NCI-H2029 (cell line): ENCODE results near the gene KLRC4.
"Not testable (repeated sequence)": the region's sequence is repeated elsewhere in the genome, so short reads cannot be mapped to it uniquely, and the experiment has no call there.

Source experiments
- DNase-seq: peaks from one replicate; lab custom pipeline; 2025; lab: John Stamatoyannopoulos, UW

KLRC4 gene

GRCh38 chr12:10409392-10409791, at the start of gene KLRC4:
Gene KLRC4, minus strand, starts transcription at chr12:10409757. Its CDS starts 182 bp downstream, at chr12:10409575.
- DNase-seq = peak; percentile 93

- no peak for DNase-seq
Observed at GRCh38 chr12:10457760-10458159, 48.2 kb upstream of the KLRC4 start.

- no peak for DNase-seq
Observed at GRCh38 chr12:10456856-10457255, 47.3 kb upstream of the KLRC4 start.

- no peak for DNase-seq
Observed at GRCh38 chr12:10455766-10456165, 46.2 kb upstream of the KLRC4 start.

- no peak for DNase-seq
Observed at GRCh38 chr12:10454531-10454930, 45.0 kb upstream of the KLRC4 start.

- DNase-seq = no peak
Observed at GRCh38 chr12:10453156-10453555, 43.6 kb upstream of the KLRC4 start, which contains the start of gene KLRC1. Gene KLRC1, minus strand, starts transcription at chr12:10453377. Its CDS starts 2,221 bp downstream, at chr12:10451156.

GRCh38 chr12:10448236-10448635, 38.7 kb upstream of the KLRC4 start:
- no peak for DNase-seq

- not testable (repeated sequence) for DNase-seq
Observed at GRCh38 chr12:10446052-10446451, 36.5 kb upstream of the KLRC4 start.

- not testable (repeated sequence) for DNase-seq
Observed at GRCh38 chr12:10441144-10441543, 31.6 kb upstream of the KLRC4 start.

GRCh38 chr12:10439608-10440274, 30.2 kb upstream of the KLRC4 start:
- peak; percentile 25 for DNase-seq

GRCh38 chr12:10437601-10438000, 28.0 kb upstream of the KLRC4 start:
- DNase-seq = not testable (repeated sequence)

- peak; percentile 53 for DNase-seq
Observed at GRCh38 chr12:10435816-10436215, 26.3 kb upstream of the KLRC4 start, which contains the start of gene KLRC2. Gene KLRC2, minus strand, starts transcription at chr12:10436010. Its CDS starts 24 bp downstream, at chr12:10435986.

- not testable (repeated sequence) for DNase-seq
Observed at GRCh38 chr12:10430623-10431022, 21.1 kb upstream of the KLRC4 start.

- DNase-seq = not testable (repeated sequence)
Observed at GRCh38 chr12:10425938-10426337, 16.4 kb upstream of the KLRC4 start.

- not testable (repeated sequence) for DNase-seq
Observed at GRCh38 chr12:10424260-10424899, 14.8 kb upstream of the KLRC4 start.

- not testable (repeated sequence) for DNase-seq
Observed at GRCh38 chr12:10422159-10422558, 12.6 kb upstream of the KLRC4 start.

- peak; percentile 26 for DNase-seq
Observed at GRCh38 chr12:10420334-10420733, 10.8 kb upstream of the KLRC4 start, which contains the start of gene KLRC3. Gene KLRC3, minus strand, starts transcription at chr12:10420595. Its CDS starts 45 bp downstream, at chr12:10420550.

- peak; percentile 13 for DNase-seq
Observed at GRCh38 chr12:10408842-10409241, 715 bp downstream of the KLRC4 start.

- peak; percentile 6 for DNase-seq
Observed at GRCh38 chr12:10406725-10407124, 2.8 kb downstream of the KLRC4 start.

- no peak for DNase-seq
Observed at GRCh38 chr12:10405294-10405693, 4.3 kb downstream of the KLRC4 start.

- no peak for DNase-seq
Observed at GRCh38 chr12:10404798-10405197, 4.8 kb downstream of the KLRC4 start.

- DNase-seq = no peak
Observed at GRCh38 chr12:10400829-10401228, 8.7 kb downstream of the KLRC4 start.

GRCh38 chr12:10398168-10398567, 11.4 kb downstream of the KLRC4 start:
- no peak for DNase-seq
